GM20431 (cell line): ENCODE data around the gene ADAMTS10.
"Not testable (repeated sequence)": the region's sequence is repeated elsewhere in the genome, so short reads cannot be mapped to it uniquely, and the experiment has no call there.

Source experiments
- in situ Hi-C: fragments of 300-500 bp; cut with MseI, MboI; formaldehyde crosslinking; loops from one replicate; pipeline ENCODE4 v1.15.0; 2020; ENCODE audit warnings: low sequenced_read_pairs; ENCODE audit not compliant: unreplicated experiment

ADAMTS10 gene

DNA sequence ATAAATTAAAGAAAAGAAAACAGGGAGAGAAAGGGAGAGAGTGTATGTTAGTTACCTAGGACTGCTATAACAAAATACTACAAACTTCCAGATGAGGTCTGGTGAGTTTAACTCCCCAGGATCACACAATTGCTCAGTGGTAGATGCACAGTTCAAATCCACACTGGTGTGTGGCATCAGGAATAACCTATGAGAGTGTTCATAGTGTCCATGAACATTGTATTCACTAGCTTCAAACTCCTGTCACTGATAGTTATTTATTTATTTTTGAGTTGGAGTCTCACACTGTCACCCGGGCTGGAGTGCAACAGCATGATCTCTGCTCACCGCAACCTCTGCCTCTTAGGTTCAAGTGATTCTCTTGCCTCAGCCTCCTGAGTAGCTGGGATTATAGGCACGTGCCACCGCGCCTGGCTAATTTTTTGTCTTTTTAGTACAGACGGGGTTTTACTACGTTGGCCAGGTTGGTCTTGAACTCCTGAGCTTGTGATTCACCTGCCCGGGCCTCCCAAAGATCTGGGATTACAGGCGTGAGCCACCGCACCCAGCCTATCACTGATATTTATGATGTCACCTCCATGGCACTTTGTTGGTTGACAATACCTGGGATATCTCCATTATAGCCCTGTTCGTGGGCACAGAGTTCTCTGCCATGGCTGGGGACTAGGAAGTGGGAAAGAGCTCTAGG, 19.6 kb upstream of the ADAMTS10 start, which contains the start of gene NFILZ:
Gene NFILZ (plus strand): TSS at position 638 of the 688 bp plus-strand sequence. CDS start 46,133 bp downstream, outside the sequence.
- in situ Hi-C loops = no loop called here

DNA sequence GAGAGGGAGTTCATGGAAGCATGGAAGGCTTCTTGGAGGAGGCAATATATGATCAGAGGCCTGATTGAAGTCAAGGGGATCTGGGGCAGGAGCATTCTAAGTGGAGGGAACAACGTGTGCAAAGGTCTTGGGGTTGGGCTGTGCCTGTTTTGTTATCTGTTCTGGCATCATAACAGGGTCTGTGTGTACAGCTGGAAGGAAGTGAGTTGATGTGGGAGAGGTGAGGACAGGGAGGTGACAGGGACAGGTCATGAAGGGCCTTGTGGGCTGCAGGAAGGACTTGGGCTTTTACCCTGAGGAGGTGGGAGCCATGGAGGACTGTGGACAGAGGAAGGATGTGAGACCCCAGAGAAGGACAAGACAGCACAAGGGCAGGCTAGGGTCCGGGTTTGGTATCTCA, 18.7 kb upstream of the ADAMTS10 start:
- in situ Hi-C loops = no loop called here

DNA sequence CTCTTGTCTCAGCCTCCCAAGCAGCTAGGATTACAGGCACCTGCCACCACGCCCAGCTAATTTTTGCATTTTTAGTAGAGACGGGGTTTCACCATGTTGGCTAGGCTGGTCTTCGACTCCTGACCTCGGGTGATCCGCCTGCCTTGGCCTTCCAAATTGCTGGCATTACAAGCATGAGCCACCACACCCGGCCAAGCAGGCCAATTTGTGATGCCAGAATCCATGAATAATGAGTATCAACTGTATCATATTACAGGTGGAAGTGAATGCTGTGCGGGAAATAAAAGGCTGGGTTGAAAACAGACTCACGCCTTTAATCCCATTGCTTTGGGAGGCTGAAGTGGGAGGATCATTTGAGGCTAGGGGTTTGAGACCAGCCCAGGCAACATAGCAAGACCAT, 16.3 kb upstream of the ADAMTS10 start:
- in situ Hi-C loops = no loop called here

DNA sequence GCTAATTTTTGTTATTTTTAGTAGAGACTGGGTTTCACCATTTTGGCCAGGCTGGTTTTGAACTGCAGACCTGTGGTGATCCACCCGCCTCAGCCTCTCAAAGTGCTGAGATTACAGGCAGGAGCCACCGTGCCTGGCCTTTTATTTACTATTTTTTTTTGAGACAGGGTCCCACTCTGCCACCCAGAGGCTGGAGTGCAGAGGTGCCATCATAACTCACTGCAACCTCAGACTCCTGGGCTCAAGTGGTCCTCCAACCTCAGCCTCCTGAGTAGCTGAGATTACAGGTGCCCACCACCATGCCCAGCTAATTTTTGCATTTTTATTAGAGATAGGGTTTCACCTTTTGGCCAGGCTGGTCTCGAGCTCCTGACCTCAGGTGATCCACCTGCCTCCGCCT, 12.4 kb upstream of the ADAMTS10 start:
- in situ Hi-C loops = not testable (repeated sequence)

DNA sequence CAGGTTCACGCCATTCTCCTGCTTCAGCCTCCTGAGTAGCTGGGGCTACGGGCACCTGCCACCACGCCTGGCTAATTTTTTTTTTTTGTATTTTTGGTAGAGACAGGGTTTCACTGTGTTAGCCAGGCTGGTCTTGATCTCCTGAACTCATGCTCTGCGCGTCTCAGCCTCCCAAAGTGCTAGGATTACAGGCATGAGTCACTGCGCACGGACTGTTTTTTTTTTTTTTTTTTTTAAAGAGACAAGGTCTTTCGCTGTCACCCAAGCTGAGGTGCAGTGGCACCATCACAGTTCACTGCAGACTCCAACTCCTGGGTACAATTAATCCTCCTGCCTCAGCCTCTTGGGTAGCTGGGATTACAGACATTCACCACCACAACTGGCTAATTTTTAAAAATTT, 8.2 kb upstream of the ADAMTS10 start:
- in situ Hi-C loops = no loop called here

DNA sequence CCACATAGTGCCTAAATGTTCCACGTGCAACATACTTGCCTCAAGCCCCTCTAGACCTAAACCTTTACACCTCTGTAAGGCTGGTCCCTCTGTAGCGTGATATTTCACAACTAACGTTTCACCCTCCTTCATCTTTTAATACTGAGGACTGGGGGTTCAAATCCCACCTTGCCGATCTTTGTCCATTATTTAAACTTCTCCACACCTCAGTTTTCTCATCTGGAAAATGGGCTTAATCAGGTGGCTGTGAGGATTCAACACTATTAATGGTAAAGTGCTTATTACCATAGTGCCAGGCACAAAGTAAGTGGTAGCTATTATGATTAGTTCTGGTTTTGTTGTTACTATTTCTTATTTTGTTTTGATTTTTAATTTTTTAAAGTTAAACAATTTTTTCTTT, 7.5 kb upstream of the ADAMTS10 start:
- in situ Hi-C loops = no loop called here

DNA sequence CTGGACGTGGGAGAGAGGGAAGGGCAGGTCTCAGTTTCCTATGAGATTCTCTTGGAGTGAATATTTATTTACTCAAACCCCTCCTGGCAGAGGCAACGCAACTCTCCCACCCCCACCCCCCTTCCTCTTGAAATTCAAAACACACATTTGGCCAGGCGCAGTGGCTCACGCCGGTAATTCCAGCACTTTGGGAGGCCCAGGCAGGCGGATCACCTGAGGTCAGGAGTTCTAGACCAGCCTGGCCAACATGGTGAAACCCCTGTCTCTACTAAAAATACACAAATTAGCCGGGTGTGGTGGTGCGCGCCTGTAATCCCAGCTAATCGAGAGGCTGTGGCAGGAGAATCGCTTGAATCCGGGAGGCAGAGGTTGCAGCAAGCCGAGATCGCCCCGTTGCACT, 6.8 kb upstream of the ADAMTS10 start:
- in situ Hi-C loops = not testable (repeated sequence)

DNA sequence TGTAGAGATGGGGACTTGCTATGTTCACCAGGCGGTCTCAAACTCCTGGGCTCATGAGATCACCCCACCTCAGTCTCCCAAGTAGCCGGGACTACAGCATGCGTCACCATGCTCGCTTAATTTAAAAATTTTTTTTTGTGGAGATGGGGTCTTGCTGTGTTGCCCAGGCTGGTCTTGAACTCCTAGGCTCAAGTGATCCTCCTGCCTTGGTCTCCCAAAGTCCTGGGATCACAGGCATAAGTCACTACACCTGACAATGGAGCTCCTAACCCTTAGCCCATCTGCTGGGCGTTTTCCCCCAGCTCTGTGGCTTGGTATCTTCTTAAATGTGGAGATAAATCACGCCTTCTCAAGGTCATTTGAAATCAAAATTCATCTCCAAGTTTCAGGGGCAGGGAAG, 6.3 kb upstream of the ADAMTS10 start:
- in situ Hi-C loops = no loop called here

DNA sequence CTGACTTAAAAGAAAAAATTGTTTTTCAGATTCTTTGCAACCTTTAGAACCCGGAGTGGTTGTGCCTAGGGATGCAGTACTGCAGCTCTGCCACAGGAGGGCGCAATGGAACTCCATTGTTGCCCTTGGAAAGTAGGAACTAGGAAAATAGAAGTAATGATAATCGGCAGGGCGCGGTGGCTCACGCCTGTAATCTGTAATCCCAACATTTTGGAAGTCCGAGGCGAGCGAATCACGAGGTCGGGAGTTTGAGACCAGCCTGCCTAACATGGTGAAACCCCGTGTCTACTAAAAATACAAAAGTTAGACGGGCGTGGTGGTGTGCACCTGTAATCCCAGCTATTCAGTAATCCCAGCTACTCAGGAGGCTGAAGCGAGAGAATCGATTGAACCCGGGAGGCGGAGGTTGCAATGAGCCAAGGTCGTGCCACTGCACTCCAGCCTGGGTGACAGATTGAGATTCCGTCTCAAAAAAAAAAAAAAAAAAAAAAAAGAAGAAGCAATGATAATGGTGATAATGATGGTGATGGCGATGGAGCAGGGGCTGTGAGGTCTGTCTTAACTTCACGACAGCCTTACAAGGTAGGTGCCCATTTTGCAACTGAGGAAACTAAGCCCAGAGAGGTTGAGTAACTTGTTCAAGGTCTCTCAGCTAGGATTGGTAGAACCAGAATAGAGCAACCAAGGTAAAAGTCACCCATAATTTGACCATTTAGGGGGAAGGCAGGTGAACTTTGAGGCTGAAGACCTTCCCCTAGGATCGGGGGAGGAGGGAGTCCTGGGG, 5.5 kb upstream of the ADAMTS10 start:
- in situ Hi-C loops = no loop called here

DNA sequence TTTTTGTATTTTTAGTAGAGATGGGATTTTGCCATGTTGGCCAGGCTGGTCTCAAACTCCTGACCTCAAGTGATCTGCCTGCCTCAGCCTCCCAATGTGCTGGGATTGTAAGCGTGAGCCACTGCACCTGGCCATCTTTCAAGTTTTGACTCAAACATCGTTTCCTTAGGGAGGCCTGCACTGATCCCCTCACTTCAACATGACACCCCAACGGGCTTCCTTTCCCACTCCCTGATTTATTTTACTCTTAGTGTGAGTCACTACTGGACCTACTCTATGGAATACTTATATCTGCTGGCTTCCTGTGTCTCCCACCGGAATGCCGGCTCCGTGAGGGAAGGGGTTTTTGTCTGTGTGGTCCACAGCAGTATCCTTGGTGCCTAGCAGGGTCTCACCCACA, 4.5 kb upstream of the ADAMTS10 start:
- in situ Hi-C loops = no loop called here

DNA sequence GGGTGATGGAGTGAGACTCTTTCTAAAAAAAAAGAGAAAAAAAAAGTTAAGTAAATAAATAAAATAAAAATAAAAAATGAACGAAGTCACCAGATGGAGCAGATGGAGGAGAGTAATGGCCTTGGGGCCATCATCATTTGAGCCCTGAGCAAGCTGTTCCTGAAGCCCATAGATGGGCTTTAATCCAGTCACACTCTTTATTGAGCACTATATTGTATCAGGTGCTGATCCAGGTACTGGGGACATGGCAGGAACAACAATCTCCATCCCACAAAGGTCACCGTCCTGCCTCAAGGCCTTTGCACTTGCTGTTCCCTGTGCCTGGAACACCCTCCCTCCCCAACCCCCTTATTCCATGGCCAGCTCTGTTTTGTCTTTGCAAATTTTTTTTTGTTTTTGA, 3.9 kb upstream of the ADAMTS10 start:
- in situ Hi-C loops = no loop called here

DNA sequence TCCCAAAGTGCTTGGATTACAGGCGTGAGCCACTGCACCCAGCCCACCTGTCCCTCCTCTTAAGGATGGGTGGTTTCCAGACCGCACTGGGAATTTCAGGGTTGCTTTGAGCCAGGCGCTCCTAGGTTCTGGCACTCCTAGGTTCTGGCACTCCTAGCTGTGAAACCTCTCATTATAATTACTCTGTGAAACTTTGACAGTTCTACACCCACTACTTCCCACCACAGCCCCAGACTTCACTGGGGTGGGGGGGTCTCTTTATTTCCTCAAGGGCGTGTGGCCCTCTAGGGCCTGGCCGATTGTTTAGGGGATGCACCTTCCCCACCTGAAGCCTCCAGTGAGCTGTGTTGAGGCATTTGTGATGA, 2.3 kb upstream of the ADAMTS10 start:
- in situ Hi-C loops = no loop called here

DNA sequence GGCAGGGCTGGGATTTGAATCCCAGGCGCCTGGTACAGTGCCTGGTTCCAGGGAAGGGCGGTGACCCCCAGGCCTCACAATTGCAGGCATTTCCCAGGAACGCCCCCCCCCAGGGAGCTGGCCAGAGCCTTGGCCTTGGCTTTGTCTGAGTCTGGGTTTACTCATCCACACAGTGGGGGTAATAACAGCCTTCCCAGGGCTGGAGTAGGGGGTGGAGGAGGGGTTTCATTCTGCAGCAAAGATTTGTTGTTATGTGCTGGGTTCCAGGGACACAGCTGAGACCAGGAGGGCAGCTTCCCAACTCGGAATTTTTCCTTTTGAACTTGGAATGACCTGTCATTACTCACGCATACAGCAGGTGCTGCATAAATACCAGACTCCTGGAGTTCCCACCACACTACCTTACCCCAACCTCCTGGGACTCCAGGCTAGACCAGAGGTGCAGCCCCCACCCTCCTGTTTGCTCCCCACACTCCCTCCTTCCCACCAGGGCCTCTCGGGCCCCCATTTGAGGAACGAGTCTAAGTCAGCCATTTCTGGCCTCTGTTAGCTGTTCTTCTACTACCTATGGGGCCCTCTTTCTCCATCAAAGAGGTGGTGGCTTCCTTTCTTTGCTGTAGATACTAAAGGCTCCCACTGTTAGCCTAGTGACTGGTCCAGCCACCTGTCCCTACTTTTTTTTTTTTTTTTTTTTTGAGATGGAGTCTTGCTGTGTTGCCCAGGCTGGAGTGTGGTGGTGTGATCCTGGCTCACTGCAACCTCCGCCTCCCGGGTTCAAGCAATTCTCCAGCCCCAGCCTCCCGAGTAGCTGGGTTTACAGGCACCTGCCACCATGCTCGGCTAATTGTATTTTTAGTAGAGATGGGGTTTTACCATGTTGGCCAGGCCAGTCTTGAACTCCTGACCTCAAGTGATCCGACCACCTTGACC, 1.6 kb upstream of the ADAMTS10 start:
- in situ Hi-C loops = no loop called here

DNA sequence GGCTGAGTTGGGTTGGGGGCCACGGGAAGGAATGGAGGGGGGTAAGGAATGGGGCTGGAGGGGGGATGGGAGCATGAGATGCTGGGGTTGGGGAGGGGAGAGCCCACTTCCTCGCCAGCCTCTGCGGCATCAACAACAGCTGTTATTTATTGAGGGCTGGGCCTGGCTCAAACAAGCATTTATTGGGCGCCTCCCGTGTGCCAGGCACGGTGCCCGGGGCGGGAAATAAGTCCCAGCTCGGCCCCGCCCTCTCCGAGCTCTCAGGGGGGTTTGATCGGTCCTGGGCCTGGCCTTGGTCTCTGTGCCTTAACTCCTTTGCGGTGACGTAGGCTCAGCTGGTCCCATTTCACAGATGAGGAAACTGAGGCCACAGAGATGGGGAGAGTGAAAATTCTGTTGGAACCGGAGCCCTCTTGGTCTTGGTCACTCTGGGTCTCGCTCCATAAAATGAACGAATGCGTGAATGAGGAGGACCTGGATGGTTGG, 919 bp upstream of the ADAMTS10 start:
- in situ Hi-C loops = no loop called here

DNA sequence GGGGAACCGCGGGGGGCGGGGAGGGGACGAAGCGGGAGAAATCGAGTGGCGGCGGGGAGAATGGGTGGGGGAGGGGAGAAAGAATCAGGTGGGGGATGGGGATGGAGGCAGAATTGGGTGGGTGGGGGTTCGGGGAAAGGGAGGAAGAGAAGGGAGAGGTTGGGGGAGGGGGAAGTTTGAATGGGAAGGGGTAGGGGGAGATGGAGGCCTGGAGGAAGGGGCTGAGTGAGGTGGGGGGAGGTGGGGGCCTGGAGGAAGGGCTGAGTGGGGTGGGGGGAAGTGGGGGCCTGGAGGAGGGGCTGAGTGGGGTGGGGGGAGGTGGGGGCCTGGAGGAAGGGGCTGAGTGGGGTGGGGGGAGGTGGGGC, 403 bp upstream of the ADAMTS10 start:
- in situ Hi-C loops = no loop called here

DNA sequence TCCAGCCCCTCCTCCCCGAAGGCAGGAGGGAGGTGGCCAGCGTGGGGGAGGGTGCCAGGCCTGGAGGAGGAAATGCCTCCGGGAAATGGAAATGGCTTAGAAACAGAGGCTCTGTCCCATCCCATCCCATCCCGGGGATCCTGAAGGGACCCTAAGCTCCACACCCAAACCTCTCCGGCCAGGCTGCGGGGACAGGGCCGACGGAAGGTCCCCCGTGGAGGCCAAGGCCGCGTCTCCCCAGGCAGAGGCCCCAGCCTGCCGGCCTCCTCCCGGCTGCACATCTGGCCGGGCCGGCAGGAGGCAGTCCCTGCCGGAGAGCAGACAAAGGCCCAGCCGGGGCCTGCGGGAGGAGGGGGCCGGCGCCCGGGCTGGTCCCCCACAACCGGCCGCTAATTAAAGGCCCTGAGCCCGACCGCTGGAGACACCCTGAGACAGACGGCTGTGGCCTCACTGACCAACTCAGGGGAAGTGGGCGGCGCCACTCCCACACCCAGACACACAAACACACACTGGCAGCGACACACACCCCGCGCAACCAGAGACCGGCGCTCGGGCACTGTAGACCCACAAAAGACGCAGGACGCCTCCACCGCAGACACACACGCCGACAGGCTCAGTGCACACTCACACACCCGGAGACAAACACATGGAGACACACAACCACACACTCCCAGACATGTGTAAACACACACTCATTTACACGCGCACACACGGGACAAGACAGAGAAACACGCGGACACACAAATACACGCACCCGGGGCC, 1.1 kb downstream of the ADAMTS10 start:
- in situ Hi-C loops = no loop called here

DNA sequence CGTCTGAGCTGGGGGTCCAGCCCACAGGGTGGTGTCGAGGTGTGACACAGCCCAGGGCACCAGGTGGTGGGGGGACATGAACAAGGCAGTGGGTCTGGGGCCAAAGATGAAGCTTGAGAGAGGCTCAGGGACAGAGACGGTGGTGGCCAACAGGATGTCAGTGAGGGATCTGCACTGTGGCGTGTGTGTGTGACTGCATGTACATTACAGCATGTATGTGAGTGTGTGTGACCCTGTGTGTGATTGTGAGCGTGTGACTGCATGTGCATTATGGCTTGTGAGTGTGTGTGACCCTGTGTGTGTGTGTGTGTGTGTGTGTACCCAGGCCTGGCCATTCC, 1.6 kb downstream of the ADAMTS10 start:
- in situ Hi-C loops = no loop called here

DNA sequence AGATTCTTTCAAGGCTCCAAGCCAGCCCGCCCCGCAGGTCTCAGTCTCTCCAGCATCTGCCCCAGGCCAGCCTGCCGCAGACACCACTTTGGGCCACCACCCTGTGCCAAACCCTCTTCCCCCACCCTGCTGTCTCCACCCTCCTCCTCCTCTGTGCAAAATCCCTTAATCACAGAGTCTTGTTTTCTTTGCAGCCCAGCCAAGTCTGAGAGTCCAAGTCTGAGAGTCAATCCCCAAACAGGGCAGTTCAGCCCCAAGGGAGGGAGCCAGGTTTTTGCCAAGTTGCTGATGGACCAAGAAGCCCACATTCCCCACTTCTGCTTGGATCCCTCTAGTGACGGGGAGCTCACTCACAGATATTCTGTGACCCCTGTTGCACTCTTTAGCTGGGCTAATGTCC, 3.1 kb downstream of the ADAMTS10 start:
- in situ Hi-C loops = no loop called here

DNA sequence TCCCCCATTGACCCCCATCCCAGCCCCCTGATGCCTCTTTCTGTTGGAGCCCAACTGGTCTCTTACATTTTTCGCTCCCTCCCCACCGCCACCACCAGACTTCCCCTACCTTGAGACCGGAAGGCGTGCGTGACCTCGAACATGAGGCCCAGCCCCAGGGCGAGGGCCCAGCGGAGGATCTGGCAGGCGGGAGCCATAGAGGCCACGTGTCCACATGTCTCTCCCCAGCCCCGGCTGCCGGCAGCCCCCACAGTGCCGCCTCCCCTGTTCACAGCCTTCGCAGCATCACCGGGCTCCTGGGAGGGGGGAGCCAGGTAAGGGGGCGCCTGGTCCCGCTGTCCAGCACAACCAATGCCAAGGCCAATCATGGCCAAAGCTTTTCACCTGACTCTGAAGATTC, 5.0 kb downstream of the ADAMTS10 start:
- in situ Hi-C loops = no loop called here

DNA sequence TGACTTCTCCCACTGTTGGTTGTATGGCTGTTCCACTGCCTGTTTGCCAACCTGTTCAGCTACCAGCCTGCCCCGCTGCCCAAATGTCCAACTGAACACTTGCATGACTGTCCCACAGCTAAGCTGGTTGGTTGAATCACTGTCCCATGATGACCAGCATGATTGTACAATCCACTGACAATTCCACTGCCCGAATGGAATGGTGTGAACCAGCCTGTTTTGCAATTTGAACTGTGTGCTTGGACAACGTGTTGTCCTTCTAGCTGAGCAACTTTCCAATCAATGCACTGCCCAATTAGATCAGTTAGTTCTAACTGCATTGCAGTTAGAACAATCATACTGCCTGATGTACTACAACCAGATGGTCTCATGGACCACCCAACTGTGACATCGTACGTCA, 8.7 kb downstream of the ADAMTS10 start:
- in situ Hi-C loops = no loop called here
